IPS DF 4.7 (cell line): Measurements from ENCODE around the gene ATP11C.
"Not testable (repeated sequence)": the region's sequence is repeated elsewhere in the genome, so short reads cannot be mapped to it uniquely, and the experiment has no call there.

Source experiments
- DNase-seq: peaks from one replicate; pipeline ENCODE4 v3.0.0-alpha.2; 2013; ENCODE audit warnings: low spot score; ENCODE audit errors: extremely low read depth

Gene ATP11C

GRCh38 chrX:139862208-139862607, 70.6 kb downstream of the ATP11C start:
- DNase-seq = no peak

DNA sequence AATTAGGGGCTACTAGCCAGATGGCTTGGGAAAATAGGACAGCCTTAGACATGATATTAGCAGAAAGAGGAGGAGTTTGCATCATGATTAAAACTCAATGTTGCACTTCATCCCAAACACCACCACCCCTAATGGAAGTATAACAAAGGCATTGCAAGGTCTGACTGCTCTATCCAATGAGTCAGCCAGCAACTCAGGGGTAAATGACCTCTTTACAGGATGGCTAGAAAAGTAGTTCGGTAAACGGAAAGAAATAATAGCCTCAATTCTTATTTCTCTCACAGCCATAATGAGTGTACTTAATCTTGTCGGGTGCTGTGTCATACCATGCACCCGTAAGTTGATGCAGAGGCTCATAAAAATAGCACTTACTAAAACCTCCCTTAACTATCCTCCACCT, 76.0 kb downstream of the ATP11C start:
- DNase-seq = not testable (repeated sequence)

DNA sequence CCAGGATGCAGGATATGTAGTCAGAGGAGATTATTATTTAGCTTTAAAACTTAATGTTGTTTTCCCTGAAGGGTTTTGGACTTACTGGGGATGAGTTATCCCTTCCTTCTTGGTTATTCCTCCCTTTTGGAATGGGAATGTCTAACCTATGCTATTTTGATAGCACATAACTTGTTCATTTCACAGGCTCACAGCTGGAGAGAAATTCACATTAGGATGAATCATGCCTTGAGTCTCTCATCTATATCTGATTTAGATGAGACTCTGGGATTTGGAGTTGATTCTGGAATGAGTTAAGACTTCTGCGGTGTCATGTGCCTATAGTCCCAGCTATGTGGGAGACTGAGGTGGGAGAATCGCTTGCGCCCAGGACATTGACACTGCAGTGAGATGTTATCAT, 81.1 kb downstream of the ATP11C start:
- no peak for DNase-seq

DNA sequence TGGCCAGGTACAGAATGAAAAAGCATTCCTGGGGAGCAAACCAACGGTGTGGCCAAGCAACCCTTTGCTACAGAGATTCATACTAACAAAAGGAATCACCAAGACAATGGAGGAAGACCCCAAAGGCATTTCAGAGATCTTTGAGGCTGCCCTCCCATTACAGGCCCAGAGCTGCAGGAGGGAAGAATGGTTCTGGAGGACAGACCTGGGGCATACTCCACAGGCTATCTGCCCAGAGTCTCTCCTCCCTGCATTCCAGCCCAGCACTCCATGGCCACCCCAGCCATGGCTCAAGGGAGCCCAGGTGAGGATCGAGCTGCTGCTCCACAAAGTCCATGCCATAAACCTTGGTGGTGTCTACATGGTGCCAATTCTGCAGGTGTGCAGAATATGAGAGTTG, 81.9 kb downstream of the ATP11C start:
- no peak for DNase-seq

GRCh38 chrX:139844884-139845283, 88.0 kb downstream of the ATP11C start:
- no peak for DNase-seq

GRCh38 chrX:139844163-139844562, 88.7 kb downstream of the ATP11C start:
- DNase-seq = no peak

- DNase-seq = no peak
These were observed 90.3 kb downstream of the ATP11C start for GRCh38 chrX:139842326-139843185.

- DNase-seq = not testable (repeated sequence)
These were observed 96.5 kb downstream of the ATP11C start for GRCh38 chrX:139836335-139836734.

DNA sequence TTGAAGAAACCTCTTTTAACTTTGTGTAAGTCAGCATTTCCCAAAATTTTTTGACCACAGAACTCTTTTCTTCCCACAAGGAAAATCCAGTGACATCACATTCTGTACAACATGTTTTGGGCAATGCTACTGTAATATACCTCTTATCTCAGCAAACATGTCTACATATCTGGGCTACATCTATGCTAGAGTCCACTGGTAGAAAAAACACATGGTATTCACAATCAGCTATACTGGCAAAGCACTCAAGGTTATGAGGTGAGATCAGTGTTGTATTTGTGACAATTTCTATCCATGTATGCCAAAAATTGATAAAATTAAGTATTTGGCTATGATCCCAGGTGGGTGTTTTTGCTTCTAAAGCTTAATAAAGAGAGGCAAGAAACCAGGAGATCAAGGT, 98.0 kb downstream of the ATP11C start:
- no peak for DNase-seq

GRCh38 chrX:139832718-139833309, 100.0 kb downstream of the ATP11C start:
- DNase-seq = no peak

- DNase-seq = no peak
These were observed 101.0 kb downstream of the ATP11C start for GRCh38 chrX:139831675-139832456.

- DNase-seq = no peak
These were observed 101.8 kb downstream of the ATP11C start for GRCh38 chrX:139831017-139831416.

GRCh38 chrX:139828830-139829229, 104.0 kb downstream of the ATP11C start:
- DNase-seq = no peak

DNA sequence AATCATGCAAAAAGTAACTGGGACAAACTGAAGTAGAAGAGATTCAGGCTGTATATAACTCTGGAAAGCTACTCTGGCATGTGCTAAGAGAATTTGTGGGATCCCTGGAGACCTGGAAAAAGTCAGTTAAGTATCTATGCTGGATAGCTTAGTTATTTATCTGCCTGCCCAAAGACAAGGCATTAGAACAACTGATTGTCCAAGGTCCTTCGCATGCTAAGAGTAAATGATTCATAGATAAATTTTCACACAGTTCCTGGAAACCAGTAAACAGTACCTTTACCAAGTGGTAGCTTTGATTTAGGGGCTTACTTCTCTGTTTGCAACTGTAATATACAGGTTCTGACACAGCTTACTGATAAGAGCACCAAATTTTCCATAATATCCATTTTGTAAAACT, 104.8 kb downstream of the ATP11C start:
- DNase-seq = no peak

DNA sequence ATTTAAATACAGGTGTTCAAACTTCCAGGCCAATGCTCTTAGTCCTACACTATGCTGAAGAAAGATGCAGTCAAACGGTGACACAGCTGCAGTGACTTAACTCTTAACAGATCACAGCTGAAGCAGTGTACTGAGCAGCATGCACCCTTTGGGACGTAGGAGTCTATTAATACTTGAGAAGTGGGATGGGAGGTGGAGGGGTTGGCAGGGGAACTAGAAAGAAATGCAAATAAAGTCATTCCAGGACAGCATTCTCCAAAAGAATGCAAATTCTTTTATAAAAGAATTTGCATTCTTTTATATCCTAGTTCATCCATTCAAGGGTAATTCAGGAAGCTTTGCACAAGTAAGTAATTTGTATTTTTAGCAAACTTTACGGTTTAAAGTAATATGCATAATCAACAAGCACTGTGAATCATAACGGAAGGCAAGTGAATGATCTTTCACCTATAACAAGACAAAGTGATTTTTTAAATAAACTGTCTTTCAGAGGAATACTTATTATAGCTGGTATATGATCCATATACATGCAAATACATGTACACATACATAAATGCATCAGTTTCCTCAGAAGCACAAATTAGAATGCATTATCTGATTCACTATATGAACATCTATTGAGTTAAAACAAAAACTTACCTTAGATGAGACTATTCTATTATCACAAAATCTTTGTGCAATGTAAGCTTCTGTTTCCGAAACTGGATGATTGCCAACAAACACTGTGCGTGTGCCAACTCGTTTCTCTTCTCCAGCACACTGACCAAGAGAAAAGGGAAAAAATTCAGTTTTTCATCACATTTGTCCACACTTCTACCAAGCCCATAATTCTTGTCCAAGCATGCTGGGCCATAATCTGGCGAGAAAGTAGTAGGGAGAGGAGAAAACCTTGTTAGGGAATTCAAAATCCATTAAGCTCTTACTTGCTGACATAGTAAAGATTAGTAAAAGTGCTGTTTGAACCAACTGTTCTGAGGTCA, 106.5 kb downstream of the ATP11C start:
- DNase-seq = no peak

DNA sequence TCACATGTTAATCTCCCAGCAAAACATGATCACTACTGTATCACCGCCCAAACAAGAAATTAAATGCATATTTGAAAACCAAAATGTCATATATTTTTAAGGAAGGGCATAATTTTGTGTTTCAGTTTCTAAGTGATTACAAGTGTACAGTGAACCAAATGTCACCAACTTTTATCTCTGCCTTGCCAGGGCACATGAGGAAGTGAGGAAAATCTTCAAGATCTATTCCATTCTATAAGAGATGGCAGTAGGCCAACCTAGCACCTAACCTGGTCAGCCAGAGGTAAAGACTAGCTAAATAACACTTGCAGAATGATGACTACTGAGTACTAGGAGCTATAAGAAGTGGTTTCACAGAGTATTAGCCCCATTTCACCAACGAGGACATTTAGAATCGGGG, 107.2 kb downstream of the ATP11C start:
- DNase-seq = no peak

GRCh38 chrX:139823806-139824205, 109.0 kb downstream of the ATP11C start:
- DNase-seq = no peak

- DNase-seq = no peak
These were observed 112.4 kb downstream of the ATP11C start for GRCh38 chrX:139820358-139820984.

DNA sequence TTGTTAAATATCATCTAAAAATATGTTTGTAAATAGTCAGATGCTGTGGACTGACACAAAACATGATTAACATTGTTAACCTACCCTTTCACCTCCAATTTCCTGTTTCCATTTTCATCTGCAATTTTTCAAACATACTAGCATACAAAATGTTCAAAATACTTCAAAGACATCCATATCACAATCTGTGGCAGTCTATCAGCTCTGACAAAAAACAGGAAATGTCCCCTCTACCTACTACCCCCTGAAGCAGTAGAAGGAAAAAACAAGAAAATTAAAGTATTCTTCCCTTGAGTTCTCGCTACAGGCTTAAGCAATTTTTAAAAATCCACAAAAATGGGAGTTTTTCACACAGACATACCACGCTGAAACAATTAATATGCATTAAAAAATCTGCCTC, 116.6 kb downstream of the ATP11C start:
- no peak for DNase-seq

DNA sequence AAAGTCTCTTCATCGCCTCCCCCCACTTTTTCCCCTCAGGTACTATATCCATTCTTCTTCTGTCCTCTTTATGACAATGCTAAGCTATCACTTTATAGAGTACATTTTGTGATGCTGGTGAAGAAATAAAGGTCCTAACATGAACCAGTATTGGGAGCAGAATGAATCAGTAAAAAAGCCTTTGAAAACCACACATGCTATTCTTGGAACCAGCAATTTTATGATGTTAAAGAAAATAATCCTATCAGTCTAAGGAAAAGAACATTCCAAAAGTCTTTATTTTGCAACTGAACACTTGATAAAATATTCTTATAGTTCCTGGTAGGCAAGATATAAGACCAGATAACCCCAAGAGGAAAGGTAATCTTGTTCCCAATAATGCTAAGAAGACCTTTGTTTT, 117.1 kb downstream of the ATP11C start:
- DNase-seq = no peak
